GM21367 (cell line): ENCODE measurements around the gene EHMT1.
A peak's percentile ranks its signal among the peaks of the same experiment; 100 is the strongest.
"Not testable (repeated sequence)": the region's sequence is repeated elsewhere in the genome, so short reads cannot be mapped to it uniquely, and the experiment has no call there.

Experiments used
- ATAC-seq: cut with Tn5 transposase; IDR thresholded peaks from one replicate; pipeline ENCODE4 v1.9.1; 2021; ENCODE audit not compliant: unreplicated experiment

EHMT1 gene

DNA sequence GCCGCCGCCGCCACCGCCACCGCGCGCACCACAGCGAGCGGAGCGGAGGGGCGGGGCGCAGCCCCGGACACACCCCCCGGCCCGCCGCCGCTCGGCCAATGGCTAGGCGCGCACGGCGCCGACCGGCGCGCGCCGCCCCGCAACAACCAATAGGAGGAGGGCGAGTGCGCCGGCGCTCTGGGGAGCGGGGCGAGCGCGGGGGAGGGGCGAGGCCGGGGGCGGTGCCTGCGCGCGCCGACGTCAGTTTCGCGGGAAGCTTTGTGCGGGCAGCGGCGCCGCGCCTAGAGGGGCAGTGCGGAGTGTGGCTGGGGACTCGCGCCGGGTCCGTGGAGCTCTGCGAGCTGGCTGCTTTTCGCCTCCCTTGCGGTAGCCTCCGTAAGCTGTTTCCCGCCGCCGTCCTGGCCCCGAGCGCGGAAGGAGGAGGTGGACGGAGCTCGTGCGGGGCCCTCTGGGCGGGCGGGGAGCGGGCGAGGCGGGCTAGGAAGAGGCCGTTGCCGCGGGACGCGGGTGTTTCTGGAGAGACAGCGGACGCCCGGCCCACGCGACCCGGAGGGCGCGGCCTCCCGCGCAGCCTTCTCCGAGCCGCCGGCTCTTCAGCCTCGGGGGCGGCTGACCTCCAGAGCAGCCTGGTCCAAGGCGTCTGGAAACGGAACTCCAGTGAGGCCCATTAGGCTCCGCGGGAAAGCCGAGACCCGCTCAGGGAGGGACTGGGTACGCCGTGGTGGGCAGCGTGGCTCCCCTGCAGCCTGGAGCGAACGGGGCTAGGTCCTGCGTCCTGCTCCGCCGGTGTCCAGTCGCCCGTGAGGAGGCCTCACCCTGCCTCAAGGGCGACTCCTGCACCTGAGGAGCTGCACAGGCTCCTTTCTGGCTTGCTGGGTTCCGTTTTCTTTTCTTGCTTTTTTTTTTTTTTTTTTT, 28.1 kb upstream of the EHMT1 start, which contains the start of gene ZMYND19:
ZMYND19 (minus strand) TSS at position 44 of the 915 bp plus-strand sequence. CDS start 249 bp downstream, outside the sequence.
- peak; percentile 81 for ATAC-seq

DNA sequence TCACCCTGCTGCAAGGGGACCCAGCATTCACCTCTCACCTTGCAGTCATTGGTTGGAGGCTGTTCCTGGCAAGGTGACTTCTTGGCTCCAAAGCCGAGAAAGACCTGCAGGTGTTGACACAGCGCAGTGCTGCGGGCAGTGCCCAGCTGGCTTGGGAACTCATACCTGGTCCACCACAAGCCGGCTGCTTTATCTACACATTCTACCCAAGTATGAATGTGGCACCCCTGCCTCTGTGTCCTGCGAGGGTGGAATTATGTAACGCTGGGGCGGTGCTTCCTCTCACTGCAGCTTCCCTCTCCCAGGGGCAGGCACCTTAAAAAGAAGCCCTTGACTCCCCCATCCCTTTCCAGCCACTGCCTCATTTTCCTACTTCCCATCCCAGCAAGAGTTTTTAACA, 26.0 kb upstream of the EHMT1 start:
- ATAC-seq, result no peak

DNA sequence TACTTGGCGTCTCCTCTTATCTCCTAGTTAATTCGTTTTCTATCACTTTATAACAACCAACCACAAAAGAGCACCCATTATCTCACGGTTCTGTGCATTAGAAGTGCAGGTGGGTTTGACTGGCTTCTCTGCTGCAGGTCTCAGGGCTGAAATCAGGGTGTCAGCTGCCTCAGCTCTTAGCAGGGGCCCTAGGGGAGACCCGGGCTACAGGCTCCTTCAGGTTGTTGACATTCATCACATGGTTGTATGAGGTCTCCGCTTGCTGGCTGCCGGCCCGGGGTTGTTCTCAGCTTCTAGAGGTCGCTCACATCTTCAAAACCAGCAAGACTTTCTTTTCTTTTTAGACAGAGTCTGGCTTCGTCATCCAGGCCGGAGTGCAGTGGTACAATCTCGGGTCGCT, 25.6 kb upstream of the EHMT1 start:
- no peak for ATAC-seq

- ATAC-seq, result not testable (repeated sequence)
Observed at GRCh38 chr9:137596577-137596976, 22.2 kb upstream of the EHMT1 start.

DNA sequence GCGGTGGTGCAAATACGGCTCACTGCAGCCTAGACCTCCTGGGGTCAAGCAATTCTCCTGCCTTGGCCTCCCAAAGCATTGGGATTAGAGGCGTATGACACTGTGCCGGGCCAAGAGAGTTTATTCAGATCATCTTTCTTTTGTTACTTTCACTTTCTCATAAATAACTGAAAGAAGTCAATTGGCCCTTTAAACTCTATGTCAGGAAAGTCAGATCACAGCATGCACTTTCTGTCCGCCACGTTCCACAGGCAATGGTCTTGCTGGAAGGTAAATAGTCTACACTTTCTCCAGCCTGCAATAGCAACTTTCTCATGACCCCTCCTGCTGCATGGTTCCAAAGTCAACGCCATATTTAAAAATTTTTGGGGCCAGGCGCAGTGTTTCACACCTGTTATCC, 19.9 kb upstream of the EHMT1 start:
- no peak for ATAC-seq

DNA sequence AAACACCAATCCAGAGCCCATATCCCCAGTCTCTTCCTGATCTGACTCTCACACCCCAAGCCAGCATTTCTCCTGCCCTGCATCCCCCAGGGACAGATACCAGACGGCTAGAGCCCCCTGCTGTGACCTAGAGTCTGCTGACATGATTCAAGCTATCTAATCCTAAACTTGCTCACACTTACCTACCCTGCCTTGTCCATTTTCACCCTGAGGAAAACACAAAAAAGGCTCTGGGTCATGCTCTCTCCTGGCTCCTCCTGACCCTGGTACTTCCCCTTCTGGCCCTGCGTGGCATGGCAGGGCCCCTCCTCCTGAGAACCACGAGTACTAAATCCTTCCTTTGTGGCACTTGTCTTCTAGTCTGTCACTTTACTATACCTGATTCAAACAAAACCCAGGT, 16.1 kb upstream of the EHMT1 start:
- ATAC-seq, result no peak

GRCh38 chr9:137603879-137604278, 14.9 kb upstream of the EHMT1 start:
- ATAC-seq, result no peak

GRCh38 chr9:137604345-137605086, 14.3 kb upstream of the EHMT1 start:
- ATAC-seq, result no peak

DNA sequence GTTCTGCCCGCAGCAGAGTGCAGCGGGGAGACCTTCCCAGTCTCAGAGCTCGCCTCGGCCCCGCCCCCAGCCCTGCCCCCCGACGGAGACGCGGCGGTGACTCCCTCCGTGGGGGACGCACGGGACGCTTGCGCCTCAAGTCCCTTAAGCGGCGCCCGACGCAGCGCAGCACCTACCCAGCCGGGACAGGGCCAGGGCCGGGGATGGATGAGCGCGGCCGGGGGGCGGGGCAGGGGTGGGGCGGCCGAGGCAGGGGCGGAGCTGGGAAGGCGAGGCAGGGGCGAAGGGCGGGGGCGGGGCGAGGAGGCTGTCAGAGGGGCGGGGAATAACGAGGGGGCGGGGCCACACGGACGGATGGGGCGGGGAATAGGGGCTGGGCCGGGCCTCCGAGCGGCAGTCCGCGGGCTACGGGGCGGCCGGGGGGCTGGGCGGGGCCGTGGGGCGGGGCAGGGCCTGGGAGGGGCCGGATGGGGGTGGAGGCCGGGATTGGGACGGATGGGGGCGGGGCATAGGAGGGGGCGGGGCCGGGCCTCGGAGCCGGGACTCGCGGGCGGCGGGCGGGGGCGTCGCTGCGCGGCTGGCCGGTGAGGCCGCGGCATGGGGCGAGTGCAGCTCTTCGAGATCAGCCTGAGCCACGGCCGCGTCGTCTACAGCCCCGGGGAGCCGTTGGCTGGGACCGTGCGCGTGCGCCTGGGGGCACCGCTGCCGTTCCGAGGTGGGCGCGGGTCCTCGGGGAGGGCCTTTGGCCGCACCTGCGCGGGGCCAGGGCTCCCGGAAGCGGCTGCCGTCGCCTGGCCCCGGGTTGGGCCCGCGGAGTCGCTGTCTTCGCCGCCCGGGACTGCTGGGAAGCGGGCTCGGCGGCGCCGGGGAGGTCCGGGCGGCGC, 13.4 kb upstream of the EHMT1 start, which contains the start of gene ARRDC1:
ARRDC1 (plus strand) TSS at position 566 of the 884 bp plus-strand sequence; CDS start at position 598, 32 bp downstream.
- peak; percentile 67 for ATAC-seq

DNA sequence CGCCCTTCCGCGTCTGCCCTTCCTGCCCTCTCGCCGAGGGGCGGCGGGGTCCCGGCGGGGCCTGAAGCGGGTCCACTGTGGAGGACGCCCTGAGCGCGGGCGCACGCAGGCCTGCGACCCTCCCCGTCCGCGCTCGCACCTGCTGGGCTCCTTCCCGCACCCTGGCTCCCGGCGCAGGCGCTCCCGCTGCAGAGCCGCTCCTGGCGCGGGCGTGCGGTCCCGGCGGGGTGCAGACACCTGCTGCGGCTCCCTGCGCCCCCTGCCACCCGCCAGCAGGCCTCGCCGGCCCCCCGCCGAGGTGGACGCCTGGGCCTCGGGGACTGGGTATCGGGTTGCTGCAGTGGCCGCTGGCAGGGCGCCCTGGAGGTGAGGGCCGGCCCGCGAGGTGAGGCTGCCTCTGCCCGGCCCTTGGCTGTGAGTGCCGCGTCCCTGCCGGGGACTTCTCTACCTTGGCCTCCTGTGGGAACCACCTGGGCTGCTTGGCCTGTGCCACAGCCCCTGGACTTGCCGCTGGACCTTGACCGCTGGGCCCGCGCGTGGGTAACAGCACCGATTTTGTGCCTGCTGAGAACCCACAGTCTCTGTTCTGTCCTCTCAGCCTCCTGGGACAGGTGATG, 12.7 kb upstream of the EHMT1 start:
- ATAC-seq, result peak; percentile 9

GRCh38 chr9:137606734-137607138, 12.1 kb upstream of the EHMT1 start:
- no peak for ATAC-seq

- no peak for ATAC-seq
Observed at GRCh38 chr9:137607141-137607857, 11.5 kb upstream of the EHMT1 start.

DNA sequence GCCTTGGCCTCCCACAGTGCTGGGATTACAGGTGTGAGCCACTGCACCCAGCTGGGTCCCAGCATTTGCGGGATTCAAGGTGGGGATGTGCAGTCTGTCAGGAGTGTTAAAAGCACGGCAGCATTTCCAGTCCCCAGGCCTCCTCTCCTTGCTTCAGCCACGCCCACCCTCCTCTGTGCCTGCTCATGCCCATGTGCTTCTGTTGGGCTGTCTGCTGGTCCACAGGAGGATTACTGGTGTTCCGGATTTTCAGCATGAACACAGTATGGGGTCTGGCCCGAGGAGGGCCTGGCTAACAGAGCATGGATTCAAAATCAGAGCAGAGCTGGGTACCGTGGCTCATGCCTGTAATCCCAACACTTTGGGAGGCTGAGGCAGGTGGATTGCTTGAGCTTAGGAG, 7.9 kb upstream of the EHMT1 start:
- ATAC-seq, result no peak

DNA sequence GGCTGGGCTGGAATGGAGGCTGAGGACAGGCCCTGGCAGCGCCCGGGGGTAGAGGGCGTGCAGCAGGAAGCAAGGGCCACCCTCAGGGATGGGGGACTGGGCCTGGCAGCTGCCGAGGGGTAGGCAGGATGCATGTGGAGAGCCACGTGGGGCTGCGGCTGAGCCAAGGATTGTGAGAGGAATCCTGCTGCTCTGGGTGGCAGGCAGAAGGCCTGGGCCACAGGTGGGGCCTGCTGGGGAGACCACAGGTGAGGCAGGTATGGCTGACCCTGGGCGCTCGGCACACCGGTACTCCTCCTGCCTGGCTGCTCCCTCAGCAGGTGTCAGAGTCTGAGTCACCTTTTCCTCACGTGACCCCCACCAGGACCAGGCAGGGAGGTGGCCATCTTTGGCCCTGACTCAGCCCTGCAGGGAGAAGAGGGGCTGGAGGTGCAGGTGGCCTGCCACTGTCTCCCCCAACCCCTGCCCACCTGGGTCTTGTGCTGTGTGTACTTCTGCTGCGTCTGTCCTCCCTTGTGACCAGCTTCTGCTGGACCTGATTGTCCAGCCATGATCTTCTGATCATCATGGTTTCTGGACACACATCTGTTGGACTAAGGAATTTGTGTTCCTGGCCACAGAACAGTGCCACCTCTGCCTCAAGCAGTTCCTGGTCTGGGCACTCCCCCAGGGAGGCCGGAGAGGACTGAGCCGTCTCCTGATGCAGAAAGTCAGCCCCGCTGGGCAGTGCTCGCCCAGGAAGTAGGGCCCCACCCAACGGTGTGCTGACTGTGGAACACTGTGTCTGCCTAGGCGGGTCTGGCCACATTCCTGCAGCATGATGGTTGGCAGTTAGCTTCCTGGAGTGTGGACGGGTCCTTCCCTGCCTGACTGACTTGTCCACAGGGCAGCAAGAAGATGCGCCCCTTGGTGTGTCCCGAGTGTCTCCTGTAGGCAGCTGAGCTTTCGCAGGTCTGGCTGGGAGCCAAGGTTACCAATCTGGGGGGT, 6.9 kb upstream of the EHMT1 start:
- ATAC-seq, result no peak

DNA sequence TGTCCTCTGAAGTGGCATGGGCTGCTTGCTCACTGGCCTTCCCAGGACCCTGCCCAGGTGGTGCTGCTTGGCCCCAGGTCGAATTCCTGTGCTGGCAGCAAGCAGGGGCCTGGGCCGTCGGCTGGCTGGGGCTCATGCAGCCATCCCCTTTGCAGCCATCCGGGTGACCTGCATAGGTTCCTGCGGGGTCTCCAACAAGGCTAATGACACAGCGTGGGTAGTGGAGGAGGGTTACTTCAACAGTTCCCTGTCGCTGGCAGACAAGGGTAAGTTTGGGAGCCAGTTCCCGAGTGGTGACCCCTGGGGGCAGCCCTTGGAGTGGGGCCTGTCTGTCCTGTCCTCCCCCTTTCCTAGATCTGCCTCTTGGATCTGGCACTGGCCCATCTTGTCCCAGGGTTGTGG, 6.1 kb upstream of the EHMT1 start:
- no peak for ATAC-seq

DNA sequence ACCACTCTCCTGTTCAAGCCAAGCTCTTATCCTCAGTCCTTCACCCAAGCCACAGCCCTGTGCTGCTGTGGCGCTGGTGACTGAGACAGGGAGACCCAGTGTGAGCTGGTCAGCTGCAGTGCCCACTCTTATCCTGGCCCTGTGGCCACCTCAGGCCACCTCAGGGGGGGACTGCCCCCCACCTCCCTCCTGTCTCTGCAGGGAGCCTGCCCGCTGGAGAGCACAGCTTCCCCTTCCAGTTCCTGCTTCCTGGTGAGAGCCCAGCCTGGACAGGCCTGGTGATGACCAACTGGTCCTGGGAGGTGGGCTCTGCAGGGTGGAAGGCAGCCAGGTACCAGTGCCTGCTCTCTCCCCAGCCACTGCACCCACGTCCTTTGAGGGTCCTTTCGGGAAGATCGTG, 5.5 kb upstream of the EHMT1 start:
- ATAC-seq, result no peak

GRCh38 chr9:137613738-137614523, 4.9 kb upstream of the EHMT1 start:
- ATAC-seq, result no peak
